Ascending aorta (tissue), 2 donors: ENCODE data around the gene C2CD3. TPM values are rescaled to one million over a fixed set of nuclear protein-coding genes. Genes with fewer than 3 reads are reported as not detected.

Experiments
- DNase-seq, 2 donors: peaks; one replicate each; pipeline ENCODE4 v3.0.0-alpha.2; 2019; ENCODE audit warnings: low spot score in 2 of 2
- H3K27ac ChIP-seq, 2 donors: fragments of 200-600 bp; sonication (generic); one replicate each; pipeline ENCODE4 v1.5.1; 2016 to 2017; ENCODE audit warnings: mild to moderate bottlenecking in 1 of 2
- H3K27me3 ChIP-seq: fragments of 200-600 bp; sonication (generic); one replicate; pipeline ENCODE4 v1.5.1; 2017
- H3K36me3 ChIP-seq, 2 donors: fragments of 200-600 bp; sonication (generic); one replicate each; pipeline ENCODE4 v1.5.1; 2016
- H3K4me1 ChIP-seq, 2 donors: fragments of 200-600 bp; sonication (generic); one replicate each; pipeline ENCODE4 v1.5.1; 2016 to 2017; ENCODE audit warnings: mild to moderate bottlenecking in 1 of 2
- H3K4me3 ChIP-seq, 2 donors: fragments of 200-600 bp; sonication (generic); one replicate each; pipeline ENCODE4 v1.5.1; 2016 to 2017; ENCODE audit warnings: mild to moderate bottlenecking in 1 of 2
- H3K9me3 ChIP-seq, 2 donors: fragments of 200-600 bp; sonication (generic); one replicate each; pipeline ENCODE4 v1.5.1; 2016
- intact Hi-C: fragments of 100-400 bp; cut with DNase I; formaldehyde crosslinking; loops from one replicate; pipeline ENCODE4 v1.15.1; 2023
- total RNA-seq: library from RNA; depleted of rRNA; stranded (reverse); fragments of >200 nt; gene quantifications from one replicate; pipeline ENCODE4 v1.1.0, GENCODE V29; 2016
- TF ChIP-seq, protein P1 (sequence below), 3 experiments: fragments of 200-600 bp in 2 of 3; fragments of 450-650 bp in 1 of 3; sonication (generic) in 2 of 3; IDR thresholded peaks; one replicate each; pipeline ENCODE4 v1.5.1; 2016 to 2019; ENCODE audit warnings: antibody characterized with exemption in 3 of 3, mild to moderate bottlenecking in 1 of 3, moderate library complexity in 1 of 3

C2CD3 gene
- total RNA-seq, 1 donor from 2014 or later, result 11.4 TPM

DNA sequence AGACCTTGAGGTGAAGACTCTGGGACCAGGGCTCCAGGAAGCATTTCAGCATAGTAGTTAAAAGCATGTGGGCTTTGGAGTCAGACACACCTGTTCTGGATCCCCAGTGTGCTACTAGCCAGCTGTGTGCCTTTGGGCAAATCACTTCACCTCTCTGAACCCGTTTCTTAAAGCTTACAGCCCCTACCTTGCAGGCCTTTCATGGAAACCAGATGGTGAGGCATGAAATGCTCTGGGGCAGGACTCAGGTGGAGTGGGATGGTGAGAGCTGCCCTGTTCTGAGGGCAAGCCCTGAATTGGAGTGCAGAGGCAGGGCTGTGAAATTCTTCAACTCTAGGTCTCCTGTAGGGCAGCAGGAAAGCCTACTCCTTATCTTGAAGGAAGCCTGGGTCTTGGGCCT, 198.6 kb downstream of the C2CD3 start:
- Histone ChIP-seq H3K36me3 (peaks cover 10 to 26% of the 10 kb centered on the region in 2 donors), H3K27me3 (no peaks in the 10 kb centered on the region), H3K9me3 (no peaks in the 10 kb centered on the region), H3K27ac (no peak overlapping the region), H3K4me3 (no peak overlapping the region), H3K4me1 (no peaks in the 10 kb centered on the region)
- DNase-seq, result peak in 1 of 2 donors; percentile 35
- TF ChIP-seq, protein P1, sequence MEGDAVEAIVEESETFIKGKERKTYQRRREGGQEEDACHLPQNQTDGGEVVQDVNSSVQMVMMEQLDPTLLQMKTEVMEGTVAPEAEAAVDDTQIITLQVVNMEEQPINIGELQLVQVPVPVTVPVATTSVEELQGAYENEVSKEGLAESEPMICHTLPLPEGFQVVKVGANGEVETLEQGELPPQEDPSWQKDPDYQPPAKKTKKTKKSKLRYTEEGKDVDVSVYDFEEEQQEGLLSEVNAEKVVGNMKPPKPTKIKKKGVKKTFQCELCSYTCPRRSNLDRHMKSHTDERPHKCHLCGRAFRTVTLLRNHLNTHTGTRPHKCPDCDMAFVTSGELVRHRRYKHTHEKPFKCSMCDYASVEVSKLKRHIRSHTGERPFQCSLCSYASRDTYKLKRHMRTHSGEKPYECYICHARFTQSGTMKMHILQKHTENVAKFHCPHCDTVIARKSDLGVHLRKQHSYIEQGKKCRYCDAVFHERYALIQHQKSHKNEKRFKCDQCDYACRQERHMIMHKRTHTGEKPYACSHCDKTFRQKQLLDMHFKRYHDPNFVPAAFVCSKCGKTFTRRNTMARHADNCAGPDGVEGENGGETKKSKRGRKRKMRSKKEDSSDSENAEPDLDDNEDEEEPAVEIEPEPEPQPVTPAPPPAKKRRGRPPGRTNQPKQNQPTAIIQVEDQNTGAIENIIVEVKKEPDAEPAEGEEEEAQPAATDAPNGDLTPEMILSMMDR (IDR thresholded peaks at IDR 0.05), result no peak
- intact Hi-C loops, result no loop called here

DNA sequence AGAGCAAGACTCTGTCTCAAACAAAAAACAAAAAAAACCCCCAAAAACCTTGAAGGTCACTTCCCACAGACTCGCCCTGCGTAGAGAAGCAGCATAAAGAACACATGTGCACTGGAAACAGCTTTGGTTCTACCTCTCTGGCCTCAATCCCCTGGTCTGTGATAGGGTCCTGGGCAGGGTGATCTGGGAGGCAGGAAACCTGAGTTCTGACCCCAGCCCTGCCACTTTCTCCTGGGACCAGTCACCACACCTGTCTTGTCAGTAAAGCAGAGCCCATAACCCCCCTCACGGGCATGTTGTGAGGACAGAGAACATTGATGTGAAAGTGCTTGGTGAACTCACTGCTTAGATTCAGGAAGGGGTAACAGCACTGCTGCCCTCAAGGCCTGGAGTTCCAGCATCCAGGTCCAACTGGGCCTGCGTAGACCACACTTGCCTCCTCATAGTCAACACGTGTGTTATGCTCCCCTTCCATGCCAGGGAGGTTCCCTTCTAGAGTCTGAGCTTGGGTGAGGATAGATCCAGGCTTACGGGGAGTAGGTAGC, 199.6 kb downstream of the C2CD3 start:
- DNase-seq, result no peak
- intact Hi-C loops, result no loop called here
- TF ChIP-seq, protein P1 (IDR thresholded peaks at IDR 0.05), result no peak

DNA sequence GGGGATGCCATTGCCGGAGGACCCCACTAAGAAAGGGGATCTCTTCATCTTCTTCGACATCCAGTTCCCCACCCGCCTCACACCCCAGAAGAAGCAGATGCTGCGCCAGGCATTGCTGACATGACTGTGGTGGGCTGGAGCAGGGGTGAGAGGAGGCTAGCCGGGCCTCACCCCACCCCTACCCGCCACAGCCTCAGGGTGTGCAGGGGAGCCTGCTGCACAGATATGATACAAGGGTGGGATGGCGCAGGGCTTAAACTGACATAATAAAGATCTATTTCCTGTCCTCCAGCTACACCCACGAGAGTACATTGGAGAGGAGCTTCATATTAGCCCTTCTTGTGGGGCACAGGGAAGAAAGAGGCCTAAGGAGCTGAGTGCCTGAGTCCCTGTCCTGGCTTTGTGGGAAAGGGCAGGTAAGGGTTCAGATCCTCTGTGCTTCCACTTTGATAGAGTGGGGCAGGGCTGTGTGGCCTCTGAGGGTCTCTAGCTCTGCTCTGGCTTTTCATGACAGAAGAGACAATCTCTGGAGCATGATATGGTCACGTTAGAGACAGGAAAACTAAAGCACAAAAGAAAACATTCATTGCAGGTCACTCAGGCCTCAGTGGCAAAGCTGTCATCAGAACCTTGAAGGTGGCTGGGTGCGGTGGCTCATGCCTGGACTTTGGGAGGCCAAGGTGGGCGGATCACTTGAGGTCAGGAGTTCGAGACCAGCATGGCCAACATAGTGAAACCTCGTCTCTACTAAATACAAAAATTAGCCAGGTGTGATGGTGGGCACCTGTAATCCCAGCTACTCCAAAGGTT, 200.6 kb downstream of the C2CD3 start:
- Histone ChIP-seq H3K9me3 (no peaks in the 10 kb centered on the region), H3K27ac (no peak overlapping the region), H3K27me3 (no peaks in the 10 kb centered on the region), H3K4me3 (no peak overlapping the region), H3K4me1 (no peaks in the 10 kb centered on the region), H3K36me3 (peaks cover 0 to 7% of the 10 kb centered on the region in 2 donors)
- TF ChIP-seq, protein P1 (IDR thresholded peaks at IDR 0.05), result no peak
- intact Hi-C loops, result no loop called here
- no peak for DNase-seq

More for the DNA sequence above, 199.6 kb downstream of the C2CD3 start:
- no peak overlapping the region for H3K27ac ChIP-seq
- H3K27me3 ChIP-seq, result no peaks in the 10 kb centered on the region
- peaks cover 5 to 17% of the 10 kb centered on the region in 2 donors for H3K36me3 ChIP-seq
- H3K9me3 ChIP-seq, result no peaks in the 10 kb centered on the region
- H3K4me1 ChIP-seq, result no peaks in the 10 kb centered on the region
- H3K4me3 ChIP-seq, result no peak overlapping the region

GRCh38 chr11:73969091-73969490, 201.7 kb downstream of the C2CD3 start:
- Histone ChIP-seq H3K27ac (no peak overlapping the region), H3K27me3 (no peaks in the 10 kb centered on the region), H3K4me1 (peaks cover 0 to 1% of the 10 kb centered on the region in 2 donors), H3K9me3 (no peaks in the 10 kb centered on the region), H3K36me3 (no peaks in the 10 kb centered on the region), H3K4me3 (no peak overlapping the region)
- no peak for DNase-seq
- TF ChIP-seq, protein P1 (IDR thresholded peaks at IDR 0.05), result no peak
- intact Hi-C loops, result no loop called here

- intact Hi-C loops, result no loop called here
These were observed 202.3 kb downstream of the C2CD3 start for GRCh38 chr11:73968356-73968966.

More at GRCh38 chr11:73968356-73968966, 202.3 kb downstream of the C2CD3 start:
- Histone ChIP-seq H3K27ac (no peak overlapping the region), H3K36me3 (no peaks in the 10 kb centered on the region), H3K4me1 (peaks cover 0 to 3% of the 10 kb centered on the region in 2 donors), H3K27me3 (no peaks in the 10 kb centered on the region), H3K9me3 (no peaks in the 10 kb centered on the region), H3K4me3 (no peak overlapping the region)
- DNase-seq, result no peak
- TF ChIP-seq, protein P1 (IDR thresholded peaks at IDR 0.05), result no peak
